ENCODE measurements around the gene HOXA3. TPM values are rescaled to one million over a fixed set of nuclear protein-coding genes. Genes with fewer than 3 reads are reported as not detected.
A peak's percentile ranks its signal among the peaks of the same experiment; 100 is the strongest.

The HOXA3 gene
- total RNA-seq, 1 experiment from 2014 or later, result 22.6 TPM

DNA sequence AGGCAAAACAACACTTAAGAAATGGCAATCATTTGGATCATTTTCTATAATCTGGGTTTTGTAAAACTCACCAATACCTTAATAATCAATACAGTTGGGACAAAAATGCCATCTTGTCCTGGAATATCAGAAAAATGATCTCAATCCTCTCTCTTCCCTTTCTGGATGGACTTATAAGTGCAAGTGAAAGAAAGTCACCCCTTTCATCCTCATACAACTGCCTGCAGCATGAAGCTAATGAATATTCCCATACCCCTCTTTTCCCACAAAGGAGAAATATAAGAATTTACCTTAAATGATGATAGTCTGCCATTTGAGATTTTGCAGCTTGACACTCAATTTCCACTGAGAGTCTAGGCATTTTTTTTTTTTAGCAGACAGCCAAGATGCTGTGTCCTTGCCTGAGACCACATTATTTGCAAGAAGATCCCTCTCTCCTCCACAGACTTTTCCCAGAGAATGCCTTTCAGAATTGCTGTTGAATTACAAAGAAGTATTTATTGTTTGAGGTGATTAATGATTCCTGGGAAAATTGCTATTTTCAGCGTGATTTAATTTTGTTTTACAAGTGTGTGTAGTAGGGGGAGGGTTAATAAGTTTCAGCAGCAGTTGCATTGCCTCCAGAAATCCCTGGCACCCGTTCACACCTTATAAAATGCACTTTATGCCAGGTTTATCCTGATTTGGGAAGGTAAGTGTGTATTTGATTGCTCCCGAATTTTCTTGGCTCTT lies 25.6 kb downstream of the HOXA3 start:
- BruUV-seq (replicated peaks), result no TSS peak
- Mint-ChIP-seq H3K9me3 (ENCODE audit: unreplicated experiment) (no peaks in the 10 kb centered on the region), H3K27me3 (ENCODE audit: insufficient read depth, unreplicated experiment) (no peaks in the 10 kb centered on the region), H3K36me3 (ENCODE audit: insufficient read depth, unreplicated experiment) (peaks cover 28% of the 10 kb centered on the region), H3K27ac (ENCODE audit: unreplicated experiment) (no peak overlapping the region), H3K4me3 (ENCODE audit: unreplicated experiment) (no peak overlapping the region), H3K4me1 (ENCODE audit: low read depth, unreplicated experiment) (peaks cover 32% of the 10 kb centered on the region)
- no peaks in the 10 kb centered on the region for H3K36me3 ChIP-seq (ENCODE audit: control insufficient read depth, insufficient read depth, low read length)
- no peak for TF ChIP-seq CTCF (IDR thresholded peaks at IDR 0.05; ENCODE audit: insufficient read depth in 1 of 2, low read depth in 1 of 2, low read length in 1 of 2, severe bottlenecking in 1 of 2, unreplicated experiment in 1 of 2)
- CTCF ChIA-PET, result interaction anchor here (0.6 kb wide), 1 partner anchor 137 kb away, joined by 3 read pairs; no protein-coding TSS in a partner anchor
- no peak overlapping the region for H3K4me3 ChIP-seq (ENCODE audit: low read depth, low read length)
- POLR2A ChIA-PET, result no interaction called here
- intact Hi-C loops (cut with micrococcal nuclease; ENCODE audit: unreplicated experiment), result no loop called here
- no peaks in the 10 kb centered on the region for H3K9me3 ChIP-seq
- no peak for DNase-seq
- no peaks in the 10 kb centered on the region for H3K27me3 ChIP-seq (replicated peaks; ENCODE audit: control insufficient read depth, insufficient read depth, low read length)
- peaks cover 35% of the 10 kb centered on the region for H3K4me1 ChIP-seq

DNA sequence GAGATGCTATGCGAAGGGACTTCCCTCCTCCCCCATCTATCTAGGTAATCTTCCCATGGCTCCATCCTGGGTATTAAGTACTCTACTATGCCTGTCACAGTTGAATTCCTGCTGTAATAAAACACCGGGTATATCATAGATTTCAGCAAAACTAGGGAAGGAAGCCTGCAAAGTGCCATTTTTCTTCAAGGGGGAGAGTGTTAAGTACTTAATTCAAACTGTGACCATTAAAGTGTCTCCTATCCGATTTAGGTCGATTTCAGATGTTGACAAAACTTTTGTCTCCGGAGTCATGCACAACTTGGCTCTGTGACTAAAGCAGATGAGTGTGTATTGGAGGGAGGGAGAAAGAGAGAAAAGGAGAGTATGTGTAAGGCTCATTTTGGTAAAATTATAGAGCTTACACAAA lies 26.4 kb downstream of the HOXA3 start:
- intact Hi-C loops (cut with micrococcal nuclease; ENCODE audit: unreplicated experiment), result no loop called here
- peaks cover 39% of the 10 kb centered on the region for H3K4me1 ChIP-seq
- Mint-ChIP-seq H3K36me3 (ENCODE audit: insufficient read depth, unreplicated experiment) (peaks cover 29% of the 10 kb centered on the region), H3K9me3 (ENCODE audit: unreplicated experiment) (no peaks in the 10 kb centered on the region), H3K27me3 (ENCODE audit: insufficient read depth, unreplicated experiment) (no peaks in the 10 kb centered on the region), H3K4me1 (ENCODE audit: low read depth, unreplicated experiment) (peaks cover 32% of the 10 kb centered on the region), H3K27ac (ENCODE audit: unreplicated experiment) (no peak overlapping the region), H3K4me3 (ENCODE audit: unreplicated experiment) (no peak overlapping the region)
- H3K36me3 ChIP-seq (ENCODE audit: control insufficient read depth, insufficient read depth, low read length), result no peaks in the 10 kb centered on the region
- no peak overlapping the region for H3K4me3 ChIP-seq (ENCODE audit: low read depth, low read length)
- CTCF ChIA-PET, result no interaction called here
- no peak for DNase-seq
- TF ChIP-seq CTCF (IDR thresholded peaks at IDR 0.05; ENCODE audit: insufficient read depth in 1 of 2, low read depth in 1 of 2, low read length in 1 of 2, severe bottlenecking in 1 of 2, unreplicated experiment in 1 of 2), result no peak
- H3K27me3 ChIP-seq (replicated peaks; ENCODE audit: control insufficient read depth, insufficient read depth, low read length), result no peaks in the 10 kb centered on the region
- H3K9me3 ChIP-seq, result no peaks in the 10 kb centered on the region
- no TSS peak for BruUV-seq (replicated peaks)
- POLR2A ChIA-PET, result no interaction called here

- H3K4me3 ChIP-seq (ENCODE audit: low read depth, low read length), result no peak overlapping the region
- H3K36me3 ChIP-seq (ENCODE audit: control insufficient read depth, insufficient read depth, low read length), result no peaks in the 10 kb centered on the region
- H3K27me3 ChIP-seq (replicated peaks; ENCODE audit: control insufficient read depth, insufficient read depth, low read length), result no peaks in the 10 kb centered on the region
- no peak for TF ChIP-seq CTCF (IDR thresholded peaks at IDR 0.05; ENCODE audit: insufficient read depth in 1 of 2, low read depth in 1 of 2, low read length in 1 of 2, severe bottlenecking in 1 of 2, unreplicated experiment in 1 of 2)
- ChIA-PET POLR2A (interaction anchor here (1.1 kb wide), 1 partner anchor 11 kb away, joined by 3 read pairs; no protein-coding TSS in a partner anchor), CTCF (no interaction called here)
- no peaks in the 10 kb centered on the region for H3K9me3 ChIP-seq
- peak in 1 of 2 experiments; percentile 40 for DNase-seq
- H3K27ac Mint-ChIP-seq (ENCODE audit: unreplicated experiment), result peak overlapping the region; percentile 95
- peaks cover 45% of the 10 kb centered on the region for H3K4me1 ChIP-seq
- H3K4me3 Mint-ChIP-seq (ENCODE audit: unreplicated experiment), result peak overlapping the region; percentile 92
- no TSS peak for BruUV-seq (replicated peaks)
- H3K27me3 Mint-ChIP-seq (ENCODE audit: insufficient read depth, unreplicated experiment), result no peaks in the 10 kb centered on the region
- H3K36me3 Mint-ChIP-seq (ENCODE audit: insufficient read depth, unreplicated experiment), result peaks cover 29% of the 10 kb centered on the region
- H3K4me1 Mint-ChIP-seq (ENCODE audit: low read depth, unreplicated experiment), result peaks cover 34% of the 10 kb centered on the region
- intact Hi-C loops (cut with micrococcal nuclease; ENCODE audit: unreplicated experiment), result loop anchor here (5.0 kb wide), 1 partner anchor 178 kb away; no protein-coding TSS in a partner anchor
- no peaks in the 10 kb centered on the region for H3K9me3 Mint-ChIP-seq (ENCODE audit: unreplicated experiment)
Measured at GRCh38 chr7:27124902-27125689, 27.3 kb downstream of the HOXA3 start.
